ENCODE measurements around the gene HCST.

- no peak for TF ChIP-seq YY1 (tag by site-specific recombination; IDR thresholded peaks at IDR 0.05)
- TF ChIP-seq CTCF (tag by site-specific recombination; IDR thresholded peaks at IDR 0.05) = no peak
- TF ChIP-seq ZNF311 (tag by site-specific recombination; IDR thresholded peaks at IDR 0.05; ENCODE audit: borderline replicate concordance) = no peak
- no peak for TF ChIP-seq ZNF785 (tag by site-specific recombination; IDR thresholded peaks at IDR 0.05)
- no peak for TF ChIP-seq ZNF423 (tag by site-specific recombination; IDR thresholded peaks at IDR 0.05)
- no peak for TF ChIP-seq TSHZ1 (tag by site-specific recombination; IDR thresholded peaks at IDR 0.05; ENCODE audit: borderline replicate concordance)
- TF ChIP-seq SP3 (tag by site-specific recombination; IDR thresholded peaks at IDR 0.05) = no peak
These were observed 42.9 kb upstream of the HCST start for GRCh38 chr19:35859414-35859813.

Measured in HEK293 (cell line).